ENCODE measurements around the gene IL1RL1. TPM values are rescaled to one million over a fixed set of nuclear protein-coding genes. Genes with fewer than 3 reads are reported as not detected.

Gene IL1RL1
- total RNA-seq, 4 donors from 2014 or later, result 4.3 to 20.2 (median 8.1) TPM

- Histone ChIP-seq H3K4me1 (no peaks in the 10 kb centered on the region), H3K36me3 (peaks cover 0 to 9% (median 0%) of the 10 kb centered on the region in 4 donors), H3K27ac (replicated peaks in 1 of 4) (no peak overlapping the region), H3K27me3 (no peaks in the 10 kb centered on the region), H3K4me3 (no peak overlapping the region), H3K9me3 (peaks cover 0 to 18% (median 10%) of the 10 kb centered on the region in 4 donors)
- TF ChIP-seq EP300 (IDR thresholded peaks at IDR 0.05), result no peak
- TF ChIP-seq POLR2A (IDR thresholded peaks at IDR 0.05; ENCODE audit: low read depth), result no peak
- no peak for TF ChIP-seq POLR2AphosphoS5 (IDR thresholded peaks at IDR 0.05)
- no peak for TF ChIP-seq CTCF (IDR thresholded peaks at IDR 0.05)
- DNase-seq (ENCODE audit: extremely low spot score), result peak; percentile 78
- WGBS, result 90% methylated on average over 7 of the region's 7 CpGs
- intact Hi-C loops (cut with DNase I), result no loop called here
Measured at GRCh38 chr2:102387763-102388546, 76.6 kb downstream of the IL1RL1 start.

GRCh38 chr2:102391565-102391964 is 80.2 kb downstream of the IL1RL1 start:
- intact Hi-C loops (cut with DNase I), result no loop called here
- no peaks in the 10 kb centered on the region for H3K4me1 ChIP-seq
- H3K27me3 ChIP-seq, result no peaks in the 10 kb centered on the region
- no peak overlapping the region for H3K27ac ChIP-seq (replicated peaks in 1 of 4)
- no peak for TF ChIP-seq CTCF (IDR thresholded peaks at IDR 0.05)
- H3K9me3 ChIP-seq, result no peaks in the 10 kb centered on the region
- DNase-seq (ENCODE audit: extremely low spot score), result no peak
- no peaks in the 10 kb centered on the region for H3K36me3 ChIP-seq
- no peak overlapping the region for H3K4me3 ChIP-seq
- WGBS, result 67% methylated on average over 2 of the region's 2 CpGs

- H3K36me3 ChIP-seq, result no peaks in the 10 kb centered on the region
- H3K27ac ChIP-seq (replicated peaks in 1 of 4), result no peak overlapping the region
- no peak for TF ChIP-seq POLR2A (IDR thresholded peaks at IDR 0.05; ENCODE audit: low read depth)
- no peak for TF ChIP-seq EP300 (IDR thresholded peaks at IDR 0.05)
- TF ChIP-seq POLR2AphosphoS5 (IDR thresholded peaks at IDR 0.05), result no peak
- TF ChIP-seq CTCF (IDR thresholded peaks at IDR 0.05), result no peak
- 81% methylated on average over 3 of the region's 3 CpGs for WGBS
- H3K27me3 ChIP-seq, result no peaks in the 10 kb centered on the region
- no peaks in the 10 kb centered on the region for H3K9me3 ChIP-seq
- H3K4me3 ChIP-seq, result no peak overlapping the region
- H3K4me1 ChIP-seq, result no peaks in the 10 kb centered on the region
- intact Hi-C loops (cut with DNase I), result no loop called here
- DNase-seq (ENCODE audit: extremely low spot score), result no peak
Measured at GRCh38 chr2:102392096-102392495, 80.7 kb downstream of the IL1RL1 start.

- Histone ChIP-seq H3K27ac (replicated peaks in 1 of 4) (no peak overlapping the region), H3K9me3 (no peaks in the 10 kb centered on the region), H3K4me3 (no peak overlapping the region), H3K36me3 (no peaks in the 10 kb centered on the region), H3K27me3 (no peaks in the 10 kb centered on the region), H3K4me1 (no peaks in the 10 kb centered on the region)
- DNase-seq (ENCODE audit: extremely low spot score), result no peak
- 57% methylated on average over 1 of the region's 1 CpG for WGBS
- no peak for TF ChIP-seq CTCF (IDR thresholded peaks at IDR 0.05)
- TF ChIP-seq POLR2AphosphoS5 (IDR thresholded peaks at IDR 0.05), result no peak
- TF ChIP-seq EP300 (IDR thresholded peaks at IDR 0.05), result no peak
- no peak for TF ChIP-seq POLR2A (IDR thresholded peaks at IDR 0.05; ENCODE audit: low read depth)
- intact Hi-C loops (cut with DNase I), result no loop called here
Measured at GRCh38 chr2:102392942-102393341, 81.6 kb downstream of the IL1RL1 start.

GRCh38 chr2:102396012-102396411 is 84.6 kb downstream of the IL1RL1 start:
- Histone ChIP-seq H3K27me3 (no peaks in the 10 kb centered on the region), H3K4me1 (no peaks in the 10 kb centered on the region), H3K4me3 (no peak overlapping the region), H3K27ac (replicated peaks in 1 of 4) (no peak overlapping the region), H3K36me3 (no peaks in the 10 kb centered on the region), H3K9me3 (no peaks in the 10 kb centered on the region)
- intact Hi-C loops (cut with DNase I), result no loop called here
- WGBS, result 55% methylated on average over 2 of the region's 2 CpGs
- no peak for DNase-seq (ENCODE audit: extremely low spot score)
- TF ChIP-seq POLR2A (IDR thresholded peaks at IDR 0.05; ENCODE audit: low read depth) (no peak), POLR2AphosphoS5 (IDR thresholded peaks at IDR 0.05) (no peak), CTCF (IDR thresholded peaks at IDR 0.05) (no peak), EP300 (IDR thresholded peaks at IDR 0.05) (no peak)

All from esophagus muscularis mucosa (tissue), 4 donors.